CD8-positive, alpha-beta memory T cell (primary cell): ENCODE measurements around the gene NPFFR1. TPM values are rescaled to one million over a fixed set of nuclear protein-coding genes. Genes with fewer than 3 reads are reported as not detected.
A peak's percentile ranks its signal among the peaks of the same experiment; 100 is the strongest.

Source experiments
- CTCF ChIA-PET: fragments of 350-600 bp; sonication (Branson Sonifier 250); formaldehyde crosslinking; loops from one replicate; lab custom pipeline; 2021; ENCODE audit warnings: antibody characterized with exemption; lab: Charles Lee
- POLR2A ChIA-PET: fragments of 350-600 bp; sonication (Branson Sonifier 250); formaldehyde crosslinking; loops from one replicate; lab custom pipeline; 2021; ENCODE audit warnings: antibody characterized with exemption; lab: Charles Lee
- DNase-seq, 5 donors: peaks; one replicate each; pipeline versions ENCODE4 v3.0.0 to v3.0.0-alpha.2; 2020 to 2022; ENCODE audit warnings: mixed read lengths in 1 of 5
- H3K27ac ChIP-seq: one replicate; pipeline ENCODE4 v1.7.0; 2013; ENCODE audit warnings: low read depth, mild to moderate bottlenecking, low read length, moderate library complexity
- H3K27me3 ChIP-seq: 2 replicates; pipeline ENCODE4 v1.7.0; 2013; ENCODE audit warnings: low read length, mild to moderate bottlenecking; ENCODE audit not compliant: insufficient read depth, poor library complexity, severe bottlenecking
- H3K36me3 ChIP-seq: 2 replicates; pipeline ENCODE4 v1.7.0; 2013; ENCODE audit warnings: mild to moderate bottlenecking, low read length, moderate library complexity; ENCODE audit not compliant: insufficient read depth
- H3K4me1 ChIP-seq: 2 replicates; pipeline ENCODE4 v1.7.0; 2013; ENCODE audit warnings: mild to moderate bottlenecking, low read length, moderate library complexity; ENCODE audit not compliant: insufficient read depth
- H3K4me3 ChIP-seq: 2 replicates; pipeline ENCODE4 v1.7.0; 2013; ENCODE audit warnings: mild to moderate bottlenecking, low read length
- H3K9me3 ChIP-seq: 2 replicates; pipeline ENCODE4 v1.7.0; 2013; ENCODE audit warnings: mild to moderate bottlenecking, low read length
- H3K27ac Mint-ChIP-seq, 8 donors: one replicate each; pipeline ENCODE4 v1.8.0; 2020 to 2021; ENCODE audit warnings: mixed read lengths in 8 of 8, mild to moderate bottlenecking in 6 of 8, inconsistent platforms in 3 of 8, moderate library complexity in 3 of 8
- H3K27me3 Mint-ChIP-seq, 2 donors: one replicate each; pipeline ENCODE4 v1.8.0; 2020 to 2021; ENCODE audit warnings: mixed read lengths in 2 of 2, mild to moderate bottlenecking in 1 of 2, moderate library complexity in 1 of 2
- H3K36me3 Mint-ChIP-seq, 3 donors: one replicate each; pipeline ENCODE4 v1.8.0; 2020 to 2021; ENCODE audit warnings: mixed read lengths in 3 of 3, inconsistent platforms in 1 of 3, mild to moderate bottlenecking in 1 of 3
- H3K4me1 Mint-ChIP-seq, 3 donors: one replicate each; pipeline ENCODE4 v1.8.0; 2020 to 2021; ENCODE audit warnings: mixed read lengths in 3 of 3, inconsistent platforms in 1 of 3, mild to moderate bottlenecking in 1 of 3
- H3K4me3 Mint-ChIP-seq, 7 donors: one replicate each; pipeline ENCODE4 v1.8.0; 2020 to 2021; ENCODE audit warnings: mixed read lengths in 7 of 7, mild to moderate bottlenecking in 6 of 7, moderate library complexity in 4 of 7, inconsistent platforms in 2 of 7
- H3K9me3 Mint-ChIP-seq, 5 donors: one replicate each; pipeline ENCODE4 v1.8.0; 2020 to 2022; ENCODE audit warnings: mixed read lengths in 5 of 5, mild to moderate bottlenecking in 3 of 5, moderate library complexity in 2 of 5, inconsistent platforms in 1 of 5
- polyA plus RNA-seq: library from polyadenylated mRNA; unstranded; fragments of 300-500 nt; fragmentation: Illumina TruSeq; gene quantifications from one replicate; pipeline ENCODE4 v1.2.3, GENCODE V29; 2021
- total RNA-seq, 2 experiments: library from RNA; stranded (reverse); gene quantifications; one replicate each; pipeline ENCODE4 v1.2.3, GENCODE V29; 2021

NPFFR1 gene
- total and polyA plus RNA-seq, 3 experiments from 2014 or later, result not detected

DNA sequence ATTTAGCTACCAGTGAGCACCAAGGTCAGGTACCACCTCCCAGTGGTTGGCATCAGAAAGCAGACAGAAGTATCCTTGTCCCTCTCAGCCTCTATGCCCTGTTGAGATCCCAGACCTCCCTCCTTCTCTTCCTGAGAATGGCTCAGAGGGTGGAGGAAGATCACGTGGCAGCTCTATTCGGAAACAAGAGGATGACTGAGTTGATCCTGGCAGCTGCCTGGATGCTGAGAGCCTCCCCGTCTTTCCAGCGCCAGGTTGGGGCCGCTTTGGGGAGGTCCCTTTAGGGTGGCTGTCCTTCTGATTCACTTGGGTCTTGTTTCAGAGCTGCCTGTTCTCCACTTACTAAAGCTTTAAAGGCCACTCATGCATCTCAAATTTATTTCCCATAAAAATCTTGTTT, 36.9 kb upstream of the NPFFR1 start:
- H3K4me3 ChIP-seq, result no peak overlapping the region
- no peak overlapping the region for H3K27ac ChIP-seq
- CTCF ChIA-PET, result interaction anchor here (1.7 kb wide), 1 partner anchor 44 kb away, joined by 6 read pairs; no protein-coding TSS in a partner anchor
- no peak overlapping the region for H3K4me3 Mint-ChIP-seq
- H3K36me3 Mint-ChIP-seq, result no peaks in the 10 kb centered on the region
- H3K9me3 Mint-ChIP-seq, result no peaks in the 10 kb centered on the region
- H3K27me3 Mint-ChIP-seq, result no peaks in the 10 kb centered on the region
- H3K4me1 Mint-ChIP-seq, result peaks cover 19 to 41% (median 23%) of the 10 kb centered on the region in 3 donors
- H3K27ac Mint-ChIP-seq, result no peak overlapping the region
- DNase-seq, result no peak
- POLR2A ChIA-PET, result no interaction called here
- peaks cover 27% of the 10 kb centered on the region for H3K4me1 ChIP-seq
- no peaks in the 10 kb centered on the region for H3K9me3 ChIP-seq
- H3K36me3 ChIP-seq, result no peaks in the 10 kb centered on the region
- no peaks in the 10 kb centered on the region for H3K27me3 ChIP-seq

DNA sequence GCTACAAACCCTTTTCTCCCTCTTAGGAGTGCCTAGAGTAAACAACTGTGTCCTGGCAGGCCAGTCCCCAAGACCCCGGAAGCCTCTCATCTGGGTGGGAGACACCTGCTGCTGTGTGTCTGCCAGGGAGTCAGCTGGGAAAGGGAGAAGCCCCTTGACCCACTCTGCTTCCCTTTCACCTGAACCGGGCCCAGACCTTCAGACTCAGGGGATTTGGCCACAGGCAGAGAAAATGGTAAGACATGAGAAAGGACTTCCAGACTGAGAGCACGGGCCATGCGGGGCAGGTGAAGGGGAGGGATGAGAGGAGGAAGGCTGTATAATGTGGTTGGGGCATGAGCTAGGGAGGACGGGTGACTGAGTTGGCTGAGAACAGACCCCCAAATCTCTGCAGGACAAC, 36.0 kb upstream of the NPFFR1 start:
- Mint-ChIP-seq H3K27ac (peak overlapping the region in 1 of 8 donors; percentile 72), H3K36me3 (no peaks in the 10 kb centered on the region), H3K27me3 (no peaks in the 10 kb centered on the region), H3K4me1 (peaks cover 19 to 31% (median 19%) of the 10 kb centered on the region in 3 donors), H3K4me3 (no peak overlapping the region), H3K9me3 (no peaks in the 10 kb centered on the region)
- Histone ChIP-seq H3K4me3 (no peak overlapping the region), H3K4me1 (peaks cover 22% of the 10 kb centered on the region), H3K27me3 (no peaks in the 10 kb centered on the region), H3K9me3 (no peaks in the 10 kb centered on the region), H3K27ac (no peak overlapping the region), H3K36me3 (no peaks in the 10 kb centered on the region)
- no peak for DNase-seq
- POLR2A ChIA-PET, result no interaction called here
- CTCF ChIA-PET, result no interaction called here

DNA sequence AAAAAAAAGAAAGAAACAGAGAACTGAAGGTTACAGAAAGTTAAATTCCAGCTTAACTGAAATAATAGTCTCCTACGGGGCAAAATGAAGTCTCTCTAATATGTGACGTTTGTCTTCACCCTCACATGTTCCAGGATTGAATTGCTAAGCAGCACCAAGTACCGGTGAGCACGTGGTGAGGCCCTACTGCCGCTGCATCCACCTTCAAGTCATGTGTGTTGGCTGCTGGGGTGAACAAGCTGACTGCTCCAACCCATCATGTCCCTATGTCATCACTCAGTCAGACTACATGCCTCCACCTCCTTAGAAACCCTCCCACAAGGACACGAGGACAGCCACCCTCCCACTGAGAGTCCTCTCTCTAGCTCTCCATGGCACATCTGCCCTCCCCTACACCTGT, 35.4 kb upstream of the NPFFR1 start:
- H3K27ac ChIP-seq, result no peak overlapping the region
- ChIA-PET POLR2A (no interaction called here), CTCF (no interaction called here)
- Mint-ChIP-seq H3K27me3 (no peaks in the 10 kb centered on the region), H3K4me1 (peaks cover 14 to 25% (median 19%) of the 10 kb centered on the region in 3 donors), H3K36me3 (no peaks in the 10 kb centered on the region), H3K9me3 (no peaks in the 10 kb centered on the region), H3K27ac (peak overlapping the region in 1 of 8 donors; percentile 72), H3K4me3 (no peak overlapping the region)
- DNase-seq, result no peak
- no peaks in the 10 kb centered on the region for H3K36me3 ChIP-seq
- H3K4me3 ChIP-seq, result no peak overlapping the region
- no peaks in the 10 kb centered on the region for H3K27me3 ChIP-seq
- no peaks in the 10 kb centered on the region for H3K9me3 ChIP-seq
- peaks cover 16% of the 10 kb centered on the region for H3K4me1 ChIP-seq

DNA sequence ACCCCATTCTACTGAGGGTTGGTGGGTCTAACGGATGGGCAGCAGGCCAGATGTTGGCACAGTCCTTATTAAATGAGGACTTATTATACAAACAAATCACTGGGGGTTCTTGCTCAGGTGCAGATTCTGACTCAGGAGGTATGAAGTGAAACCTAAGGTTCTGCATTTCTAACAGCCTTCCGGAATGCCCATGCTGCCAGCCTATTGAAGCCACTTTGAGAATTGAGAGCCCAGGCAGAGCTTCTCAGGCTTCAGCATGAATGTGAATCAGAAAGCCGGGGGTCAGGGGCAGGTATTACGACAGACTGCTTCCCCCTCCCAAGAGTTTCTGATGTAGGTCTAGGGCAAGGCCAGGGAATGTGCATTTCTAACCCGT, 34.1 kb upstream of the NPFFR1 start:
- Histone ChIP-seq H3K27ac (no peak overlapping the region), H3K27me3 (no peaks in the 10 kb centered on the region), H3K36me3 (no peaks in the 10 kb centered on the region), H3K4me1 (peaks cover 3% of the 10 kb centered on the region), H3K9me3 (no peaks in the 10 kb centered on the region), H3K4me3 (no peak overlapping the region)
- no peaks in the 10 kb centered on the region for H3K9me3 Mint-ChIP-seq
- DNase-seq, result no peak
- no peak overlapping the region for H3K27ac Mint-ChIP-seq
- ChIA-PET CTCF (no interaction called here), POLR2A (no interaction called here)
- H3K36me3 Mint-ChIP-seq, result no peaks in the 10 kb centered on the region
- H3K27me3 Mint-ChIP-seq, result no peaks in the 10 kb centered on the region
- peaks cover 6 to 13% (median 10%) of the 10 kb centered on the region in 3 donors for H3K4me1 Mint-ChIP-seq
- no peak overlapping the region for H3K4me3 Mint-ChIP-seq

DNA sequence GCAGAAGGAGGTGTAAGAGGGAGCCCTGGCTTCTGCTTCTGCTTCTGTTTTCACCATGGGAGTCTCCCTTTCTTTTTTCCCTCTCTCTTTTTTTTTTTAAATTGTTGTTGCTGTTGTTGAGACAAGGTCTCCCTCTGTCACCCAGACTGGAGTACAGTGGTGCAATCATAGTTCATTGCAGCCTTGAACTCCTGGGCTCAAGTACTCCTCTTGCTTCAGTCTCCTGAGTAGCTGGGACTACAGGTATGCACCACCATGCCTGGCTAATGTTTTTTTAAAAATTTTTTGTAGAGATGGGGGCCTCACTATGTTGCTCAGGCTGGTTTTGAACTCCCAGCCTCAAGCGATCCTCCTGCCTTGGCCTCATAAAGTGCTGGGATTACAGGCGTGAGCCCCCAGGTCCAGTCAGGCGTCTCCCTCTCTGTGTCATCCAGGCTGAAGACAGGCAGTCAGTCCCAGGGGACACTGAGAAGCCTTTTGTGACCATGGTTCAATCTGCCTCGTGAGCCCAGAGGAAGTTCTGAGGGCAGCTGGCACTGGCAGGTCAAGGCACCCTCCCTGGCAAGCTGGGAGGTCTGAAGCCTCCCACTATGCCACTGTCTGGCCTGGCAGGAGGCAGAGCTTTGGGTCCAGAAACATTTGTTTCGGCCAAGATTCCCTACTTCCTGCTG, 33.6 kb upstream of the NPFFR1 start:
- Histone ChIP-seq H3K4me3 (no peak overlapping the region), H3K27ac (no peak overlapping the region), H3K9me3 (no peaks in the 10 kb centered on the region), H3K36me3 (no peaks in the 10 kb centered on the region), H3K4me1 (no peaks in the 10 kb centered on the region), H3K27me3 (no peaks in the 10 kb centered on the region)
- Mint-ChIP-seq H3K9me3 (no peaks in the 10 kb centered on the region), H3K4me1 (peaks cover 2 to 7% (median 5%) of the 10 kb centered on the region in 3 donors), H3K4me3 (no peak overlapping the region), H3K27ac (no peak overlapping the region), H3K27me3 (no peaks in the 10 kb centered on the region), H3K36me3 (no peaks in the 10 kb centered on the region)
- no peak for DNase-seq
- POLR2A ChIA-PET, result no interaction called here
- CTCF ChIA-PET, result no interaction called here

DNA sequence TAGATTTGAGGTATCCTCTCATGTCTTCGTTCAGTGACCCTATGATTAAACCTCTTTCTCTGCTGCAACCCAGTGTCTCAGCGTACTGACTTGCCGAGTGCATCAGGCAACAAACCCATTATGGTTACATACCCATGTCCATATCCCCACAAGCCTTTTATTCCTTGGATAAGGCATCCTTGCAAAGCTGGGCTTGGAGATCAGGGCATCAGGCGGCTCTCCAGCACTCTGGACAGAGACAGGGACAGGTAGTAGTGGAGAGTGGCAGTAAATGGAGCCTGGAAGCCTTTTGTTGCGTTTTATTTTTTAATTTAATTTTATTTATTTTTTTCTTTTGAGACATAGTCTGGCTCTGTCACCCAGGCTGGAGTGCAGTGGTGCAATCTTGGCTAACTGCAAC, 32.0 kb upstream of the NPFFR1 start:
- POLR2A ChIA-PET, result no interaction called here

DNA sequence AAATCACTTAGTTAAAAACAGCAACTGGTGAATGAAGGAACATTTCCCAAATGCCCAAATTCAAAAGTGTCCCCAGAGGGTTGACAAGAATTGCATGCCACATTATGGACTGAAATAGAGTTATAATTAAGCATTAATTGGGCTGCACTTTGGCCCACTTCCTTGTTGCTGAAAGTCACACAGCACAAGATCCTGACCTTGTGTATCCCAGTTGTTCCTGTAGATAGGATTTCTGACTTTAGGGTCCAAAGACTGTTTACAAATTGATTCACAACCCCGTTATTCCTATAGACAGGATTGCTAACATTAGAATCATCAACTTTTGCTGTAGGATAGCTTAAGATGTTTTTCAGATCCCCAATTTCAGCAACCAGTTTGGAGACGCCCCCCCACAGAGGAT, 31.5 kb upstream of the NPFFR1 start:
- no peak overlapping the region for H3K4me3 Mint-ChIP-seq

More for the DNA sequence above, 32.0 kb upstream of the NPFFR1 start:
- CTCF ChIA-PET, result no interaction called here
- Mint-ChIP-seq H3K4me1 (no peaks in the 10 kb centered on the region), H3K27me3 (no peaks in the 10 kb centered on the region), H3K9me3 (no peaks in the 10 kb centered on the region), H3K4me3 (no peak overlapping the region), H3K27ac (no peak overlapping the region), H3K36me3 (no peaks in the 10 kb centered on the region)
- DNase-seq, result no peak
- H3K4me1 ChIP-seq, result no peaks in the 10 kb centered on the region
- H3K9me3 ChIP-seq, result no peaks in the 10 kb centered on the region
- H3K27me3 ChIP-seq, result no peaks in the 10 kb centered on the region
- H3K4me3 ChIP-seq, result no peak overlapping the region
- H3K27ac ChIP-seq, result no peak overlapping the region
- H3K36me3 ChIP-seq, result no peaks in the 10 kb centered on the region

DNA sequence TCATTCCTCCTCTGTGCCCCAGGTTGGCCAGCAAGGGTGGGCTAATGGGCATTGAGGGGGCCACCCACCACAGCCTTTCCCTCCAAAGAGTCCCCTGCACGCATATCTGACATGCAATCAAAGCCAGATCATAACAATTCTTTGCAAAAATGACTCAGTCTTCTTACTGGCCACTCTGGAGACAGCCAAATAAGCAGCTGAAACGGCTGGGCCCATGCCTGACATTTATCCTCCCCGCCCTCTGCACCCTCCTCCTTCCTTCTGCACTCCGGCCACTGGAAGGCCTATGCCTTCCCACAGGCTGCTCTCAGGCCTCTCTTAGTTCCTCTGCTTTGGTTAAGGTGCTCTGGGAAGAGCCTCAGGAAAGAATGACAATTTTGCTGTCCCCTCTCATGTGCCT, 29.2 kb upstream of the NPFFR1 start:
- ChIA-PET CTCF (interaction anchor here (1.4 kb wide), 1 partner anchor 12 kb away, joined by 4 read pairs; no protein-coding TSS in a partner anchor), POLR2A (no interaction called here)
- Mint-ChIP-seq H3K27me3 (no peaks in the 10 kb centered on the region), H3K27ac (no peak overlapping the region), H3K36me3 (no peaks in the 10 kb centered on the region), H3K4me1 (no peaks in the 10 kb centered on the region), H3K9me3 (no peaks in the 10 kb centered on the region), H3K4me3 (no peak overlapping the region)
- no peaks in the 10 kb centered on the region for H3K9me3 ChIP-seq
- no peaks in the 10 kb centered on the region for H3K36me3 ChIP-seq
- no peak overlapping the region for H3K27ac ChIP-seq
- DNase-seq, result no peak
- no peak overlapping the region for H3K4me3 ChIP-seq
- no peaks in the 10 kb centered on the region for H3K27me3 ChIP-seq
- H3K4me1 ChIP-seq, result no peaks in the 10 kb centered on the region

More for the DNA sequence above, 31.5 kb upstream of the NPFFR1 start:
- Mint-ChIP-seq H3K4me1 (no peaks in the 10 kb centered on the region), H3K27ac (no peak overlapping the region), H3K27me3 (no peaks in the 10 kb centered on the region), H3K36me3 (no peaks in the 10 kb centered on the region), H3K9me3 (no peaks in the 10 kb centered on the region)
- no peaks in the 10 kb centered on the region for H3K36me3 ChIP-seq
- CTCF ChIA-PET, result no interaction called here
- H3K4me1 ChIP-seq, result no peaks in the 10 kb centered on the region
- no peak overlapping the region for H3K27ac ChIP-seq
- POLR2A ChIA-PET, result no interaction called here
- H3K9me3 ChIP-seq, result no peaks in the 10 kb centered on the region
- no peaks in the 10 kb centered on the region for H3K27me3 ChIP-seq
- H3K4me3 ChIP-seq, result no peak overlapping the region
- DNase-seq, result no peak
